ENCODE data around the gene ARID5B.

- TF ChIP-seq POLR2A (IDR thresholded peaks at IDR 0.05) (peak; percentile 54), CTCF (IDR thresholded peaks at IDR 0.05) (no peak), POLR2AphosphoS5 (IDR thresholded peaks at IDR 0.05) (peak; percentile 73 to 81 (median 79)), EP300 (IDR thresholded peaks at IDR 0.05; ENCODE audit: low read depth) (no peak)
Measured at GRCh38 chr10:62050893-62051433, 149.5 kb downstream of the ARID5B start.

Measured in transverse colon (tissue), 4 donors.